Limb (tissue), 2 donors: ENCODE data around the gene WDCP.
"Not testable (repeated sequence)": the region's sequence is repeated elsewhere in the genome, so short reads cannot be mapped to it uniquely, and the experiment has no call there.

Experiments used
- DNase-seq, 2 donors: peaks; one replicate each; pipeline ENCODE4 v3.0.0-alpha.2; 2016; ENCODE audit errors: extremely low spot score in 2 of 2

The WDCP gene

GRCh38 chr2:24022975-24023575 lies 24.1 kb downstream of the WDCP start:
- no peak for DNase-seq

DNA sequence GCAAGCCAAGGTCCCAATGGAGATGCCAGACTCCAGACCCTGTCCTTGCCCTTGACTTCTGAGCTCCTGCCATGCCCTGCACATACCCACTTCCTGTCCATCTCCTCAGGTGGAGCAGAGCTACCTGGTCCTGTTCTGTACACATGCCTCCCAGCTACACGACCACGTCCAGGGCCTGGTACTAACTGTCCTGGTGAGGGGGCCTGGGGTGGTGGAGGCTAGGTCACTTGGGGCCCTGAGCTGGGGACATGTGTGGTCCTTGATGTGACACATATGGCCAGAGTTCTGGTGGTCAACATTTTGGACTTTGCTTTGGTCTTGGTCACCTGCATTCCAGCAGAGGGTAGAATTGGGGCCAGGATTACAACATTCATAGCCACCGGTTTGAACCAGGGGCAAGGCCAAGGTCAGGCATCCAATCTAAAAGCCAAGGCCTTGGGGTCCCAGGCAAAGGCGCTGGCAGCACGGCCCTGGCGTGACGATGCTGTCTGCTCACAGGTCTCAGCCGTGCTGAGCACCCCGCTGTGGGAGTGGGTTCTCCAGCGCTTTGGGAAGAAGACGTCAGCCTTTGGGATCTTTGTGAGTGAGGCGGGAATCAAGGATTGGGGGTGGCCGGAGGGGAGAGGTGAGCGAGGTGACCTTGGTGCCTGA lies 24.7 kb downstream of the WDCP start:
- no peak for DNase-seq

- no peak for DNase-seq
Measured at GRCh38 chr2:24021122-24021998, 25.8 kb downstream of the WDCP start.

DNA sequence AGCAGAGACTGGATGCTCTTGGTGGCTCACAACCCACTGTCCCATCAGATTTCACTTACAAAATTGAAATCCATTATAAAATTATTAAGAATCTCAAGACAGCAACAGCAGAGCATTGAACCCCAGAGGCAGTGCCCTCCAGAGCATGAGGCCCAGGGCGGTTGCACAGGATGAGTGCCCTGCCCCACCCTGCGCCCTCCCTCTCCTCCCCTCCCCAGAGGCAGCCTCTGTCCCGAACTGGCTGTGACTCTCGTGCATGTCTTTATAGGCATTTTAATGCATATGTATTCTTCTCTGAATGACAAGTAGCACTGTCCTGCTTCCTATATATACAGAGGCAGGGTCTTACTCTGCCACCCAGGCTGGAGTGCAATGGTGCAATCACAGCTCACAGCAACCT lies 26.9 kb downstream of the WDCP start:
- DNase-seq, result no peak

DNA sequence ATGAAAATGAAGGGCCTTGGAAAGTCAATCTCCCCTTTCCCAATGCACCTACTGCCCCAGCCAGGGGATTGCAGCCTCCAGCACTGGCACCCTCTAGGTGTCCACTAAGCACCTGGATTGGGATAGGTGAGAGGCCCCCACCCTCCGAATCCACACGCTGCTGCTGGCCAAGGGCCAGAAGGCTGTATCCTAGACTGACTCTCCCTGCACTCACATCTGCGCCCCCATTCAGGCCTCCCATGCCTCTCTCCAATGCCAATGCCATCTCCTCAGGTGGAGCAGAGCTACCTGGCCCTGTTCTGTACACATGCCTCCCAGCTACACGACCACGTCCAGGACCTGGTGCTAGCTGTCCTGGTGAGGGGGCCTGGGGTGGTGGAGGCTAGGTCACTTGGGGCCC lies 27.5 kb downstream of the WDCP start:
- DNase-seq, result no peak

DNA sequence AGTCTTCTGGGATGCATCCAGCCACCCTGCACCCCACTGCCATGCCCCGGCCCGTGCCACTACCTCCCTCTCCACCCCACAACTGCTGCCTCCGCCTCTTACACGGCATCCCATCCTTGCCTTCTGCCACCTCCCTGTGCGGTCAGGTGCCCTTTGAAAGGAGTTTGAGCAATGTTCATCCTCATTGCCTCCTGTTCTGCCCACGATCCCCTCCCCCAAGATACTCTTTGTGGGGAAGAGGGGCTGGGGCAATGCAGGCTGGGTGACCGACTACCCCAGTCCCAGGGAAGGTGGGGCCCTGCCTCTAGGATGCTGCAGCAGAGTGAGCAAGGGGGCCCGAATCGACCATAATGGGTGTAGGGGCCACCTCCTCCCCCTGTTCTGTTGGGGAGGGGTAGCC lies 28.9 kb downstream of the WDCP start:
- no peak for DNase-seq

GRCh38 chr2:24017711-24018110 lies 29.5 kb downstream of the WDCP start:
- DNase-seq, result no peak

DNA sequence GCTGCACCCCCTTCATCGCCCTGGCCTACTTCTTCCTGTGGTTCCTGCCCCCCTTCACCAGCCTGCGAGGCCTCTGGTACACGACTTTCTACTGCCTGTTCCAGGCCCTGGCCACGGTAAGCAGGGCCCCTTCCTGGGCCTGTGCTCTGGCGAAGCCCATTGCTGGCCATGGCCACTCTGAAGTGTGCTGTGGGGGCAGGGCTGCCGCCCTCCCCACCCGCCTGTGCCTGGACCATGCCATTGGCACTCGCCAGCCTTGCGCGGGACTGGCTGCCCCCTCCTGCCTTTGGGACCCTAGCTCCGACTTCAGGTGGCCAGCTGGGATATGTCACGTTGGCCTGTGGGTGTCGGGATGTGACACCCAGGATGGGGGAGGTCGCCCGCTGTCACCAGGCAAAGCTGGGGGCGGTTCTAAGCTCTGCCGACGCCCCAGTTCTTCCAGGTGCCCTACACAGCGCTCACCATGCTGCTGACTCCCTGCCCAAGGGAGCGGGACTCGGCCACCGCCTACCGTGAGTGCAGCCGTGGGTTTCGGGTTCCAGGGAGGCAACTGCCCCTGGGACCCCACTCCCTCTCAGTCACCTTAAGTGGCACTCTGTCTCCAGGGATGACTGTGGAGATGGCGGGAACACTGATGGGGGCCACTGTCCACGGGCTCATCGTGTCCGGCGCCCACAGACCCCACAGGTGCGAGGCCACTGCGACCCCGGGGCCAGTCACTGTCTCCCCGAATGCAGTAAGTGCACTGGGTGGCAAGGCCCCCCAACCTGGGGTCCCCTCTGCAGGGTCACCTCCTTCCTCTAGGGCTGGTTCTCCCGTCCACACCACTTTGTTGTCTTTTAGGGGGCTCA lies 30.1 kb downstream of the WDCP start:
- DNase-seq, result no peak

DNA sequence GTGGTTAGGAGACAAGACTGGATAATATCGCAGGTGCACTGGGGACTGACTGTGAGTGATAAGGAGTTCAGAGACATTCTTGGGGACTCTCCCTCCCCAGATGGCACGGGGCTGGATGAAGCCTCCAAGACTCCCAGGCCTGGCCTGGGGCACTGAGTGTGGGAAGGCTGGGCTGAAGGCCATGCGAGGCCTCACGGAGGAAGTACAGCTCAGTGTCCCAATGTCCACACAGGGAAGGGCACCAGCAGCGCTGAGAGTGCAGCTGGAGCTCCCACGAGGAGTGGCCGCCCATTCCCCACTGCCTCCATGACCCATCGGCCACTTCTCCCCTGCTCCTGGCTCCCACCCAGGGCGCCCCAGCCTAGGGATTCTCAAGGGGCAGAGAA lies 30.8 kb downstream of the WDCP start:
- no peak for DNase-seq

DNA sequence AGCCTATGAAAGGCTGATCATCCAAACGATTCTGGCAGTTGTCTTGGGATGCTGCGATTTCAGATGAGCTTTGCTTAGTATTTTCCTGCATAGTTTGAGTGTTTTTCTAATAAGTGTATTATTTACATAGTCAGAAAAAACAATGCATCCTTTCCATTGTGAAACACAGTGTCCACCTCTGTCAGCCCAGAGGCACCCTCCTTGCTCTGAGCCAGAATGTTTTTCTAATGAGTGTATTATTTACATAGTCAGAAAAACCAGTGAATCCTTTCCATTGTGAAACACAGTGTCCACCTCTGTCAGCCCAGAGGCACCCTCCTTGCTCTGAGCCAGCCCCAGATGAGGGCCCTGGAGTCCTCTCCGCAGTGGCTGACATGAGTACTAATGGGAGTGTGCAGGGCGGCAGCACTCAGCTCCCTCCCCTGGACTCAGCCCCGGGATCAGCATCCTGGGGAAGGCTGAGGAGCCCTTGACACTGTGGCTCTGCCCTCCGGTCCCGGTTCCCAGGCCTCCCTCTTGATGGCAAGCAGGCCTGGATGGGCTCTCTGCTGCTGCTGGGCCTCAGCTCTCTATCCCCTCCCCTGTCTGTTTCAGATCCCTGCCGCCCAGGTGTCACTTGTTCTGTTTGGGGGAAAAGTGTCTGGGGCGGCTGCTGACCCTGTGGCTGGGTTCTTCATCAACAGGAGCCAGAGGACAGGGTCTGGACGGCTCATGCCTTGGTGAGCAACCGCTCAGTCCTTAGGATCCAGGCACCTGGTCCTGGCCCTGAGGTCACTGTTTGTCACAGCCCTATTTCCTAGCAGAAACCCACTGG lies 31.4 kb downstream of the WDCP start:
- DNase-seq, result no peak

- not testable (repeated sequence) for DNase-seq
Measured at GRCh38 chr2:24014902-24015301, 32.3 kb downstream of the WDCP start.

GRCh38 chr2:24012521-24013188 lies 34.5 kb downstream of the WDCP start:
- no peak for DNase-seq

- DNase-seq, result no peak
Measured at GRCh38 chr2:24011250-24012104, 35.7 kb downstream of the WDCP start.

DNA sequence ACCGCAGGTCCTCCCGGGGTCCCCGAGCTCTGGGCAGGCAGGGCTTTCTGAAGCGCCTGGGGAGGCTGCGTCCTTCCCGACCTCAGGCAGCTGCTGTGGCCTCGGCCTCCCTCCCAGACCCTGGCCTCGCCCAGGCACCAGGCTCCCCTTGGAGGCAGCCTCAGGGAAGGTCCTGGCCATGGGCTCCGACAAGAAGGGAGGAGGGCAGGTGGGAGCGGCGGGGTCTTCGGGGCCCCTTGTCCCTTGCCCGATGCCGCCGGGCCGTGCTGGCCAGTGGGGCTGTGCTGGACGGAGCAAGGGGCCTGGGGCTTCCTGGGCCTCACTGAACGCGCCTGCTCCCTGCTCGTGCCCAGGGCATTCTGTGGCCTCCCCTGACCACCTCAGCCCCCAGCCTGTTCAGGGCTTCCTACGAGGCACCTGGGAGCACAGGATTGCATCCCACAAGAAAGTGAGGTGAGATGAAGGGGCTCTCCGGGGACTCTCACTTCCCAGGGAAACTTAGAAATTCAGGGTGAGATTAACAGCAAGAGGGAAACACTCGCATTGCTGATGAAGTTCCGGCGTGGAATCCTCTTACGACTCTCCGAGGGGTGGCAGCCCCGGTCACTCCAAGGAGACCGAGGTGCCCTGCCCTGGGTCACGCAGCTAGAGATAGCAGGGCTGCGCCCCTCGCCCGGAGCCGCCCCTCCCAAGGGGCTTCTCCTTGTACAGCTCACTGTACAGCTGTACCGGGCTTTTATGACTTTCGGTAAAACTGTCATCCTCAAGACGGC lies 36.5 kb downstream of the WDCP start:
- DNase-seq, result no peak

DNA sequence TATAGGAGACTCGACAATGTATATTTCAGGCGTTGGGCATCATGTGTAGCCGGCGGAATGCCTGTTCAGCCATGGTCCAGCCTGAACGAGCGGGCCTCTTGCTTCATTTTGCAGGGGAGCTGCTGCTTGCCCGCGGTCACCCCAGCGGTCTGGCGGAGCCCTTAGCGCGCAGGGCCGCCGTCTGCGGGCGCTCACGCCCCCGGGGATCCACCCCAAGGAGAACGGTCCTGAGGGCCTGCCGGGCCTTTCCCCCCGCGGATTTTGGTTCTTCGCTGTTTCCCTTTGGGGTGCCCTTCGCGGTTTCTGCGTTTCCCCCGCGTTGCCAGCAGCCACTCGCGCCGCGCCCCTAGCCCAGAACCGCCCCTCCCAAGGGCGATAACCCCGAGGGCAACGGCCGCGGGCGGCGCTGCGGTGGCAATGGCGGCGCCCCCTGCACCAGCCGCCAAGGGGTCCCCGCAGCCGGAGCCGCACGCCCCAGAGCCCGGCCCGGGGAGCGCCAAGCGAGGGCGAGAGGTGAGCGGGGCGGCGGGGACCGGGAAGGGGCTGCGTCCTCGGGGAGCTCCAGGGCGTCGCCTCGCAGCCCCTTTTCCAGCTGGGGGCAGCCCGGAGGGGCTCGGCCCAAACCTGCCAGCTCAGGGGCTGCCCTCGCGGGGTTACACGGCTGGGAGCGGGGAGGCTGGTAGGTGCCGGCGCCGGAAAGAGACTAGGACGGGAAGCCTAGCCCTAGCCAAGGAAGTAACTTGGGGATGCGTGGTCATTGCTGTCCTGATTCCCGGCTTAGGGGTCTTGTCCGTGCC lies 37.3 kb downstream of the WDCP start, which contains the start of gene MFSD2B:
MFSD2B (plus strand) TSS at position 406 of the 797 bp plus-strand sequence; CDS start at position 418, 12 bp downstream.
- DNase-seq, result no peak

GRCh38 chr2:24009367-24009679 lies 37.9 kb downstream of the WDCP start:
- DNase-seq, result no peak

DNA sequence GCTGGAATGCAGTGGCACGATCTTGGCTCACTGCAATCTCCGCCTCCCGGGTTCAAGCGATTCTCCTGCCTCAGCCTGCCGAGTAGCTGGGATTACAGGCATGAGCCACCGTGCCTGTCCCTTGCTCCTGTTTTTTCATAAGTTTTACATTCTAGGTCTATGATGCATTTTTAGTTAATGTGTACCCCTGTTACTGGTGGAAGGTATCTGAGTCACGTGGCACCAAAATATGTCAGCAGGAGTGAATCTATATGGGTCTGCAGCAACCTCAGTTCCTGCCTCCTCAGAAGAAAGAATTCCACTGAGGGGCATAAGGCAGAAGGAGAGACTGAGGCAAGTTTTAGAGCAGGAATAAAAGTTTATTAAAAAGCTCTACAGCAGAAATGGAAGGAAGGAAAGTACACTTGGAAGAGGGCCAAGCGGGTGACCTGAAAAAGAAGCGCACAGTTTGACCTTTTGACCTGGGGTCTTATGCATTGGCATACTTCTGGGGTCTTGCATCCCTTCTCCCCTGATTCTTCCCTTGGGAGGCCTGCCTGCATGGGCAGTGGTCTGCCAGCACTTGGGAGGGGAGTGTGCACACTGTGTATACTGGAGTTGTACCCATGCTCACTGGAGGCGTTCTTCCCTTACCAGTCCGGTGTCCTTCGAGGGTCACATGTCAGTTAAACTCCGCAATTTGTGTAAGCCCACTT lies 38.4 kb downstream of the WDCP start:
- DNase-seq, result no peak
